Astrocyte of the cerebellum (primary cell): Measurements from ENCODE around the gene CDK5RAP2.
A peak's percentile ranks its signal among the peaks of the same experiment; 100 is the strongest.

Experiments
- DNase-seq: peaks from one replicate; pipeline ENCODE4 v3.0.0-alpha.2; 2011; ENCODE audit warnings: low read depth
- H3K4me3 ChIP-seq: 2 replicates; pipeline ENCODE4 v1.5.1; 2011; ENCODE audit warnings: mild to moderate bottlenecking, low read depth, low read length, moderate library complexity
- in situ Hi-C: cut with HindIII; loops from 2 replicates; pipeline ENCODE4 v1.10.0; 2017; ENCODE audit warnings: low sequenced_read_pairs
- TF ChIP-seq, protein P1 (sequence below): IDR thresholded peaks from 2 replicates; pipeline ENCODE4 v1.5.1; 2012; ENCODE audit warnings: low read length, low read depth, moderate library complexity, mild to moderate bottlenecking; ENCODE audit errors: missing control alignments

CDK5RAP2 gene

GRCh38 chr9:120440791-120441190 lies 139.2 kb downstream of the CDK5RAP2 start:
- TF ChIP-seq, protein P1, sequence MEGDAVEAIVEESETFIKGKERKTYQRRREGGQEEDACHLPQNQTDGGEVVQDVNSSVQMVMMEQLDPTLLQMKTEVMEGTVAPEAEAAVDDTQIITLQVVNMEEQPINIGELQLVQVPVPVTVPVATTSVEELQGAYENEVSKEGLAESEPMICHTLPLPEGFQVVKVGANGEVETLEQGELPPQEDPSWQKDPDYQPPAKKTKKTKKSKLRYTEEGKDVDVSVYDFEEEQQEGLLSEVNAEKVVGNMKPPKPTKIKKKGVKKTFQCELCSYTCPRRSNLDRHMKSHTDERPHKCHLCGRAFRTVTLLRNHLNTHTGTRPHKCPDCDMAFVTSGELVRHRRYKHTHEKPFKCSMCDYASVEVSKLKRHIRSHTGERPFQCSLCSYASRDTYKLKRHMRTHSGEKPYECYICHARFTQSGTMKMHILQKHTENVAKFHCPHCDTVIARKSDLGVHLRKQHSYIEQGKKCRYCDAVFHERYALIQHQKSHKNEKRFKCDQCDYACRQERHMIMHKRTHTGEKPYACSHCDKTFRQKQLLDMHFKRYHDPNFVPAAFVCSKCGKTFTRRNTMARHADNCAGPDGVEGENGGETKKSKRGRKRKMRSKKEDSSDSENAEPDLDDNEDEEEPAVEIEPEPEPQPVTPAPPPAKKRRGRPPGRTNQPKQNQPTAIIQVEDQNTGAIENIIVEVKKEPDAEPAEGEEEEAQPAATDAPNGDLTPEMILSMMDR, result no peak
- in situ Hi-C loops, result no loop called here
- no peak for DNase-seq
- no peak overlapping the region for H3K4me3 ChIP-seq

- in situ Hi-C loops, result no loop called here
- TF ChIP-seq, protein P1, result no peak
- no peak overlapping the region for H3K4me3 ChIP-seq
- DNase-seq, result no peak
Measured at GRCh38 chr9:120439926-120440325, 140.0 kb downstream of the CDK5RAP2 start.

- DNase-seq, result no peak
- in situ Hi-C loops, result no loop called here
- no peak overlapping the region for H3K4me3 ChIP-seq
- TF ChIP-seq, protein P1, result peak; percentile 61
Measured at GRCh38 chr9:120438836-120439546, 141.0 kb downstream of the CDK5RAP2 start.

DNA sequence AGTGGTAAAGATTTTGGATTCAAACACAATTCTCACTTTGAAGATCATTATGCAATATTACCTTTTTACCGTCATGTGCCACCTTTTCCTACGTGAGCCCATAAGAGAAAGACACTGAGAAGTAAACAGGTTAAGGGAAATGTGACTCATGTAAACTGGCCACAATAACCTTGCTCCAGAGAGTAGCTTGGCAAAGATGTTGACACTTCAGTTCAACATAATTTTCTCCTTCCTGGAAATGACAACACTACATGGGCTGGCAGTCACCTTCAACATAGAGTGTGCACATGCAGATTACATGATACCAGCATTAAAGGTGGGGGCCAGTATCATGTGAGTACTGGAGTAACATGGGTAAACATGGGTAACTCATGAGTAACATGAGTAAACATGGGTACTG lies 141.9 kb downstream of the CDK5RAP2 start:
- no peak for DNase-seq
- TF ChIP-seq, protein P1, result no peak
- H3K4me3 ChIP-seq, result no peak overlapping the region
- in situ Hi-C loops, result no loop called here

GRCh38 chr9:120436983-120437475 lies 142.9 kb downstream of the CDK5RAP2 start:
- TF ChIP-seq, protein P1, result no peak
- DNase-seq, result no peak
- H3K4me3 ChIP-seq, result no peak overlapping the region
- in situ Hi-C loops, result no loop called here

GRCh38 chr9:120436446-120436845 lies 143.5 kb downstream of the CDK5RAP2 start:
- H3K4me3 ChIP-seq, result no peak overlapping the region
- DNase-seq, result no peak
- TF ChIP-seq, protein P1, result no peak
- in situ Hi-C loops, result no loop called here
